ENCODE data around the gene PID1.

Gene PID1

DNA sequence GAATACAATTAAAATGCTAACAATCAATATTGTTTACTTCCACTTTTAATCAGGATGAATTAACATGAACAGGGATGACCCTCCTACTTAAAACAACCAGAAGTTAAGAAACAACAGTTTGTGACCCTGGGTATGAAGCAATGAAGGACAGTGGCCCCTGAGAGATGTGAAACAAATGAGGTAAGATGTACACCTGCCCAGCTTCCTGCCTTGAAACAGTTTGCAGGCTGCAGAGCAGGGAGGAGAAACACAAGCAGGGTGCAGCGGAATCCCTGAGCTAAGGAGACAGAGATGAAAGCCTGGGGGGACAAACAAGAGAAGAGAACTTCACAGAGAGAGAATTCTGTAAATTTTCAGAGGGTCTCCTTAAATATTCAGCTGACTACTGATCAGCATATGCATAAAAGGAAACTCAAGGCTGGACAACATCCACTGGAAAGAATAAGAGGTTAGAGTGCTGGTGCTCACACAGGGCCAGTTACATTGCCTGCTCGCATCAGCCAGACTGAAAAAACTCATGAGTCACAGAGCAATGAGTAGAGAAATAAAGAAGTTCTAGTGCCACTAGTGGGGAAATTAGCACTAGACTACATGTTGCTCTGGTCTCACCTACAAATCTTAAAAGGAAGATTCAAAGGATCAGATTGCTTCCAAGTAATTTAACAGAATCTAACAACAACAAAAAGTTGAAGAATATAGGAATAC, 106.4 kb downstream of the PID1 start:
- no peak for DNase-seq (ENCODE audit: low spot score)

DNA sequence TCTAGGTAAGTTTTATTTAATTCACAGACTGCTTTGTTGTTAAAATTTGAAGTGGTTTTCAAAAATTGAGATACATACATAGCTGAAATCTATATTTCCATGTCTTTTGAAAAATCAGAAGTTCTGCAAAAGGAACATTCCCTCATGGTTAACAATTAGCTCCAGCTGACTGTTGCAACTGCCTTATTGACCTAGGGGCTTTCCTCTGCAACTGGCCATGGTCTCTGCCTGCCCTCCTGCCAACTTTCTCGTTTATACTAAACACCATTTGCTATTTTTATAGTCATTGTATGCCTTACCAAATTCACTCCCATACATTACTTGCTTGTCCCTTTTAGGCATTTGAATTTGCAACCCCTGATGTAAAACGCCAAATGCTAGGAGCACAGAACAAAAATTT, 107.2 kb downstream of the PID1 start:
- DNase-seq (ENCODE audit: low spot score): no peak

DNA sequence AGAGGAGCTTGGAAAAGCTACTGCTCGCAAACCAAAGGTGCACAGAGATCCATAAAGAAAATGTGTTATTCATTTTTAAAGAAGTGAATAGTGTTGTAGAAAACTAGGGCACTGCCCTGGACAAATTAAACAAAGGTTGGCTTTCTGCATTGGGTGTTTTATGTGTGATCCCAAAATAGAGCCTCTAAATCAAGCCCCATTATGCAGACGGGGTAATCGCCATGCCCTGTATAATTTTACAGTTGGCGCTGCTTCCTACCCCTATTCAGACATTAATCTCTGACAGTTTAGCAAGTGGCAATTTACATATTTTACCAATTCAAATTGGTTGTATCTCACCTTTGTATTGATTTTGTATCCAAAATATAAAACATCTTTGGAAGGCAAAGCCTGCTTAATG, 109.1 kb downstream of the PID1 start:
- no peak for DNase-seq (ENCODE audit: low spot score)

DNA sequence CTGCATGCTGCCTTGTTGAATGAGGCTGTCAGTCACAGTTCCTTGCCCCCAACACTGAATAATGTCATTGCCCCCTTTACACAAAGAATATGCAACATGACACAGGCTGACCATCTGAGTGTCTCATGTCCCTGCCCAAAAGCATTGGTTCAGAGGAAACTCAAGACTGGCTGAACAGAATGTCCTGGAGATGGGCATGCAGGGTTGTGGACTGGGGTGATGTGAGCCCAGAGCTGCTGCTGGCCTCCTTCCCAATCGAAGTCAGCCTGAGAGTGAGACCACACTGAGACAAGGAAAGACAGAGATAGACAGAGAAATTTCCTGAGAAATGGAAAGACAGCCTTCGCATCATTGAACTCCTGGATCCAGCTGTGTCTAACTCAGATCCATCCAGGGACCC, 110.1 kb downstream of the PID1 start:
- no peak for DNase-seq (ENCODE audit: low spot score)

DNA sequence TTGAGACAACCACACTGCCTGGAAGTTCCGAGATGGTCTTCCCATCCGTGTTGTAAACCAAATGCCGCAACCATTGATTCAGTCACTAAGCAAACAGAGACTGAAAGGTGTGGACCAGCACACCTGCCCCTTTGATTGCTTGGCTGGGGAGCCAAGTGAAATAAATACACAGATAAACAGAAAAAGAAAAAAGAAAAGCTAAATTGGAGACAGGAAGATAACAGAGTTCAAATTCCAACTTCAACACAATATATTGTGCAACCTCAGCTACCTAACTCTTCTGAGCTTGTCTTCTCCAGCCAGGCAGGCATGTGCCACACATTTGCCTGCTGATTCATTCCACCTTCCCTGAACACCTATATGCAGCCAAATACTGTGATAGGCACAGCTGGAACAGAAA, 110.9 kb downstream of the PID1 start:
- no peak for DNase-seq (ENCODE audit: low spot score)

DNA sequence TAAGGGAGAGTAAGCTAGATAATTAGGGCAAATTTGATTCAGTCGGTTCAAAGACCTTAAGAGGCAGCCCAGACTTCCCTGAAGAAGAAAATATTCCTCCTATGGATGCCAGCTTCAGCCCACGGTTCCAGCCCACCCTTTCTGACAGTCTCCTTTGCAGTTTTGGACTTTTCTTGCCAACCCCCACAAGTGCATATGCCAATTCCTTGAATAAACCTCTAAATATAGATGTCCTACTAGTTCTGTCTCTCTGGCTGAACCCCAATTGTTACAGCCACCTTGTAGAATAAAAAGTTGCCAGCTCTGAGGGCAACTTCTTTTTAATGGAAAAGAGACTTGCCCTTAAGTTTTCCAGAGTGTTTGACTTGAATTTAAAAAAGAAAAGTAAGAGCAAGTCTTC, 111.7 kb downstream of the PID1 start:
- no peak for DNase-seq (ENCODE audit: low spot score)

DNA sequence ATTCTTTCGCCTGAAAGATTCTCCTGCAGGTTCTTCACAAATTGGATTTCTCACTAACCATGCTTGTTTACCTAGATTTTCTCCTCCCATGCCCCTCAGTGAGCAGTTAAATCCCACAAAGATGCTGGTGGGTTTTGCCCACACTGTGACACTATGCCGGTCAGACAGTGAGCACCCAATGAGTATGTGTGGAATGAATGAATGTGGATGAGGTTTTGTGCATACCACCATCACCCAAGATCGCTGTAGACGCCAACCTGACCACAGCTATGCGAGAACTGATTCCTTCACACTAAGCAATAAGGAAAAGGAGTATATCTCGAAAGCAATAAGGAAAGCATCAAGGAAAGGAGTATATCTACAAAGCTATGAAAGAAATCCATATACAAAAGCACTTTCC, 116.7 kb downstream of the PID1 start:
- no peak for DNase-seq (ENCODE audit: low spot score)

DNA sequence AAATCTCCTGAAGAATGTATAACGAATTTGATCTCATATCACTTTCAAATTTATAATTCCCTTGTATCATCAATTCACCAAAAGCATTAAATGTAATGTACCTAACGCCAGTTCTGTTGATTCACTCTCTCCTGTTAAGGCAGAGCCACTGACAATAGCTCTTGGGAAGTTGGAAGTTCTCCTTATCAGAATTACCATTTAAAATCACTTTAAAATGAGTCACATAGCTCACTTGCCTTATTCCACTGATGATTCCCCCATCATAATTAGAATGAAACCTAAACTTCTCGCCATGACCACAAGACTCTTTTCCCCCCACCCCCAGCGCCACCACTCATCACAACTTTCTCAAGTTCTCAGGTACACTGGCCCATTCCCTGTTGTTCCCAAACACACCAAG, 117.1 kb downstream of the PID1 start:
- DNase-seq (ENCODE audit: low spot score): no peak

DNA sequence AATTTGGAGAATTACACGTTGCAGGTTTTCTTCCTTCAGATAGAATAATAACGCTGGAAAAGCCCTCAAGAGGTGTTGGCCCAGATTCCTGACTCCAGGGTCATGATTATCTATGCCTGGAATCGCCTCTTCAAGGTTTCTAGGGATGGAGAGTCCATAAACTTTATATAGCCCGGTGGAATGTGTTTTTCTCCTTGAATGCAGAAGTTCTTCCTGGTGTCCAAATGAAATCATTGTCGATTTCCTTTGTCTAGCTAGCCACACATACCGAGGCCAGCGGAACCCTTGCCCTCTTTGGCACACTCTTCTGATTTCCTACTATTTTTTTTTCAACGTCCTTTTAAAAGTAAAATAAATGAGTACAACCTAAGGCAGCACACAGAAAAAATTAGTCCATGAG, 117.8 kb downstream of the PID1 start:
- DNase-seq (ENCODE audit: low spot score): no peak

DNA sequence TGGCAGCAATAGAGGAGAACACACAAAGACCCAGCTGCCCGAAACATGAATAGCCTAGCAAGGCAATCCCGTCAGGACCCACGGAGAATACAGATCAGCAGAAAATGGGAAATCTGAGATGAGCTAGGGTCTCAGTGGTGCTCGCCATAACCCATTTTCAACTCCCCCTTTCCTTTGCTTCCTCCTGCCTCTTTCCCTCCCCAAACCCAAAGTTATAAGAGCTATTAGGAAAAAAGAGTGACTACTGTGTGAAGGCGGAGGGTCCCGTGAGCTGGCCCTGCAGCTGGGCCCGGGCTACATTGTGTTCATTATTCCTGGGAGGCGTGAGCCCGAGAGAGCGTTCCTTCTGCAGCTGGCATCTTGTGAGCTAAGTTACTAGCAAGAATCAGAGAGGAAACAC, 118.4 kb downstream of the PID1 start:
- no peak for DNase-seq (ENCODE audit: low spot score)

DNA sequence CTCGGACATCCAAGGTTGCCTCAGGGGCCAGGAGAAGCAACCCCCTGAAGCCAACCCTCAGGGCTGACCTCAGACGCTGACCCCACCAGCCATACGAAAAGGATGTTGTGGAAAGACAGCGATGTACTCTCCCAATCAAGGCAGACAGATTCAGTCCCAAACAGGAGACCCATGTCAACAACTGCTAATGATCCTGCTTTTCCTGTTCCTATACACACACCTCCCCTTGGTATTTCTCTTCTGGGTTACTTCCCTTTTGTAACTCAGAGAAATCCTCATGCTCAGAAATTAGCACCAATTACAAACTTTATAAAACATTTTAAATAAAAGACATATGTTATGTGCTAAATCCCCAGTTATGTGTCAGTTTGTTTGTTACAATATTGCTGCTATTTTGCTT, 120.8 kb downstream of the PID1 start:
- DNase-seq (ENCODE audit: low spot score): no peak

DNA sequence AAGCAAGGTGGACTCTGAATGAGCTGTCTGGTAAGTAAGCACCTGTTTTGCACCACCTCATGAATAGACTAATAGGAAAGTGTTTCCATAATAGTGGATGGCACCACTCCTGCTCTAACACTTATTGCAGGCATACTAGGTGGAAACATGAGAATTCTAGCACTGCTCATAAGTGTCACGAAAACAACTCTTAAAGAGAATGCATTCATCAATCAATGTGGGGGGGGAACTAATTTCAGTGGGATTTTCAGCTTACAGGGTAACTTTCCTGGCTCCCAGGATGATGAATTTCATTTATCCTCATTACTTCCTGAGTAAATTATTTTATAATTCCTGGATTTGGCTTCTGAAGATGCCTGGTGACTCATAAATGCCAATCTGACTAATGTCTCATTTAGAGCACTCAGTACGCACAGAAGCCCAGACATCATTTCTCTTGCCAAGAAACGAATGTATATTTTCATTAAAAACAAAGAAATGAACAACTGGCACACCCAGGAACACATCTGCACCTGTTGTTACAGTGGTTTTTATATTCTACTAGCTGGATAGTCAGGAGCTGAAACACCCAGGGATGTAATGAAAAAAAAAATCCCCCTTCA, 129.6 kb downstream of the PID1 start:
- DNase-seq (ENCODE audit: low spot score): no peak

DNA sequence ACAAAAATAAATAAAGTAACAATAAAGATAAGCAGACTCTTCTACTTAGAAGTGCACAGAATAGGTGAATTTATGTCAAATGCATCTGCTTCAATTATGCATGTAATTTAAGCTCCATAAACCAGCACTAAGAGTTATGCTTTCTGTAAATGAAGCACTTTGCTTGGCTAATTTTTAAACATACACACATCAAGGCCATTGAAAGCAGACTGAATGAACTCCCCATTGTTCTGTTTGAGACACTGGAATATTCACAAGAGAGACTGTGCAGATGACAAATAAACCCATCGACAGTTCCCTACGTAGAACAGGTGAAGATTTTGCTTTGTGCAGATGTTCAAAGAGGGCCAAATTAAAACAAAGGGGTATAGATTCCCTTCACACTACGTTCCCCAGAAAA, 133.4 kb downstream of the PID1 start:
- DNase-seq (ENCODE audit: low spot score): no peak

DNA sequence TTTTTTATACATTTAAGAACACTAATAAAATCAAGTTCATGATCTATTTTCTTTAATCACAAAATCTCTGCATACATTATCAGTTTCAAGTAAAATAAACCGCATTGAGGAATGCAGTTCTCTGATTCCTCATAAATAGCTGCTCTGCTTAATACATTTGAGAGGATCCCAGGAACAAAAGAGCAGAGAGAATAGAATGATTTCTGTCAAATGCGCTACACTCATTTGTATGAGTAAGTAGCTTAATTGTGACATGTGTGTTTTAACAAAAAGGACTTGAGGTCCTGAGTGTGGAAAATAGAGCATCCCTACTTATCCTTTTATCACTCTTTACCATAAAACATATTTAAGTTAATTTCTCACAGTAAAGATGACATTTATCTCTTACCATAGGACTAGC, 134.0 kb downstream of the PID1 start:
- DNase-seq (ENCODE audit: low spot score): no peak

DNA sequence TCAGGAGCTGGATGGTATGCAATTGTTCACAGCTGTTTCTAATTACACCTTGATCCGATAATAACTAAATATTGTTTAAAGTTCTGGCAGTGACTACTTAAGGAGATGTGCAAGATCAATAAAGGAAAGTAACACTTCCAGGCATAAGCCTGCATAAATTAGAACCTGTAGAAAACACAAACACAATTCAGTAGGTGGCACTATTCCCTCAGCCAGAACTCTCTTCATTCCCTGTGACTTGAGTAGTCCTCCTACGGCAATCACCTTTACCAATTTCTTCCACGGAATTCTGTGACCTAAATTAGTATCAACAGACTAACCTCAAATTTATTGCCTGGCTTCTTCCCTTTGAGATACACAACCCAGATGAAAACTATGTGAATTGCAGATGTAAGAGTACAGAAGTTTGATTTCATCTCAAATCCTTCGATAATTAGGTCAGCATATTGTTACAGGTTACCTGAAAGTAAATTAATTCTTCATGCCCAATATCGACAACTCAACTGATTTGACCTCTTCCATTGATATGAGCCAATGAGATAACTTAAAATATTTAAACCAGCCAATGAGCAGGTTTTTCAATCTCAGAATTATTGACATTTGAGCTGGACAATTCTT, 137.8 kb downstream of the PID1 start:
- DNase-seq (ENCODE audit: low spot score): no peak

DNA sequence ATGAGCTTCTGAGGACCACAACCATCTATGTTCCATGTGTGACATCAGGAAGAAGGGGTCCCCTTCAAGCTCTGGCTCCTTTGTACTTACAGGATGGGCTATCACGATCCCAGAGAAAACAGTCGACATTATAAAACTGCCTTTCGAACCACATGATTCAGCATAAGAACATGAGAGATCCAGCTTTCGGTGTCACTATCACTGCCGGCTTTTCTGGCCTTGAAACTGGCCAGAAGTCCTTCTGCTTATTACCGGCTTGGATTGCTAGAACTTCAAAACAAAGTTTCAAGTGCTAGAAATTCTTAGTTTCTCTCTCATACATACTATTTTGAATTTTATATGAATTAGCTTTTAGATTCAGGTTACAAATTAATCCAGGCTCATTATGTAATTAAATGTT, 138.9 kb downstream of the PID1 start:
- DNase-seq (ENCODE audit: low spot score): no peak

DNA sequence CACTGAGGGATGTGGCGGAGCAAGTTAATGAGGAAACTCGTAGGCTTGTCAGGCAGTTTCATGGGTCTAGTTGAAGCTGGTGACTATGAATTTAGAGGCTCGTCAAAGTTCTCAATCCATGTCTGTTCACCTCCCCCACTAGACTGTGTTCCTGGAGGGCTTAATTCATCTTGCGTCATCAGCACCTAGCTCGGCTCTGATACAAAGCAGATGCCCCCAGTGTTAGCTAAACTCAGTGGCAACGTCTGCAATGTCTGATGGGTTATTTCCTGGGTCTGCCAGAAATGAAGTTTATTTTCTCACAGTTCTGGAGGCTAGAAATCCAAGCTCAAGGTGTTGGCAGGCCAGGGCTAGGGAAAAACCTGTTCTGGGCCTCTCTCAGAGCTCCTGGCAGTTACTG, 140.6 kb downstream of the PID1 start:
- DNase-seq (ENCODE audit: low spot score): no peak

DNA sequence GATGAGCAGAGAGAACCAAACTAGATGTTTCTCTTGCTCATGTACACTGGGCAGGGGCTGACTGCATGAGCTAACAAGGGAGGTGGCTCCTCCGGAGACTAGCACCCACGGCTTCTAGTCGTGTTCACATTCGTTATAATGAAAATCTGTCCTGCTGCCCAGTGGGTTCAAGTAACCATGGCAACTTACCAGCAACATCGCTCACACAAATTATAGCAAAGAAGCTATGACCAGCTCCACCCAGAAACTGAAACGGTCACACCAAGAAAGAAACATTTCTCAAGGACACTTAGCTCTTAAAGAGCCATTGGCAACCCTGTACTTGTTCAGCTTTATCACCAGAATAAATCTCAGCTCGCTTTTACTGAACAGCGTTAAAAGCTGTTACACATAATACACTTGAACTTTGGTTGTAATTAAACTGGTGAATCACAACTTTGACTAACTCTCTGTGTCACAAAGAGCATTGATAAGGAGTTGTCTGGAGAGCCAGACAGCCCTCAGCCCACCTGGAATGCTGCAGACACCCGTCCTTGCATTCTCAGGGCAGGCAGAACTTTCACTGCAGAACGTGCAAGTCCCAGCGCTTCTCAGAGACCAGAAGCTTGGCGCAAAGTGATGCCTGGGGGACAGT, 141.2 kb downstream of the PID1 start:
- no peak for DNase-seq (ENCODE audit: low spot score)

DNA sequence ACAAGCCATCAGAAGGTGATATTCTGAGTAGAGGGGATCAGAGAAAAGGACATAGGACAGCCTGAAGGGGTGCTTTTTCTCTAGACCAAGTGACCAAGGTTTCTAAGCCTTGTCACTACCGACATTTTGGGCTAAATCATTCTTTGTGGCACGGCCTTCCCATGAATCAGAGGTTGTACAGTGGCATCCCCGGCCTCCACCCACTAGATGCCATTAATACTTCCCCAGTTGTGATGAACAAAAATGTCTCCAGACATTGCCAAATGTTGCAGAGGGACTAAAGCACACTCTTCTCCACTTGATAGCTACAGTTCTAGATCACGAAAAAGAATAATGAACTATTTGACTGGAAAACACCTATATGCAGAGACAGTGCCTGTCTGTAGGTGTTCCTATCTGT, 143.6 kb downstream of the PID1 start:
- DNase-seq (ENCODE audit: low spot score): no peak

DNA sequence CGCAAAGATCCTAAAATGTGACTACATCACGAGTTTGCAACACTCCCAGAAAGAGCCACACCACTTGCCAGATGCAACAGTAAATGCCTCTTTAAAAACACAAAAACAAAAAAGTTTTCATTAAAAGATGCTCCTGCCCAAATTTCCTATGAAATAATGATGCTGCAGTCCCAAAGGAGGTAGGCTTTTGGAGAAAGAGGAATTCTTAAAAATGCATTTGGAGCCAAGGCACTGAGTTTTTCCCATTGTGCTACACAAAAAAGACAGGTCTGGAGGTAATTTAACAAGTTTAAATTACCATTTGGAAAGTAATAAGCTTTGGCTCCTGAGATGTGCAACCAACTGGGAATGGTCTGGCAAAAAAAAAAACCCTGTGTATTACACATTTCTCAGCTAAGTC, 145.0 kb downstream of the PID1 start:
- DNase-seq (ENCODE audit: low spot score): no peak

DNA sequence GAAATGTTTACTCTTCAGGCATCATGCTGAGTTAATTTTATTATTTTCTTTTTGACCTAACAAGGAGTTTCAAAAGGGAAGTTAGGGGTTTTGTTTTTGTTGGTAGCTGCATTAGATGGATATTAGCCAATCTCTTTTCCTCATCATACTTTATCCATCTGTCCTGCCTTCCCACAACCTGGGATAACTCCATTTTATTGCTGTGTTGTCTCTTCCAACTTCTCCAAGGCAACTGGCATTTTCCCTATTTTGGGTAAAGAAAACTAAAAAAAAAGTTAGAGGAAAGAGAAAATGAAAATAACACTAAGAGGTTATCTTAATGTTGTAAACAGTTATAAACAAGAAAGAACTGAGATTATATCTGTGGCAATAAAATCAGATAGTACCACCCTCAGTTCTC, 147.0 kb downstream of the PID1 start:
- DNase-seq (ENCODE audit: low spot score): no peak

DNA sequence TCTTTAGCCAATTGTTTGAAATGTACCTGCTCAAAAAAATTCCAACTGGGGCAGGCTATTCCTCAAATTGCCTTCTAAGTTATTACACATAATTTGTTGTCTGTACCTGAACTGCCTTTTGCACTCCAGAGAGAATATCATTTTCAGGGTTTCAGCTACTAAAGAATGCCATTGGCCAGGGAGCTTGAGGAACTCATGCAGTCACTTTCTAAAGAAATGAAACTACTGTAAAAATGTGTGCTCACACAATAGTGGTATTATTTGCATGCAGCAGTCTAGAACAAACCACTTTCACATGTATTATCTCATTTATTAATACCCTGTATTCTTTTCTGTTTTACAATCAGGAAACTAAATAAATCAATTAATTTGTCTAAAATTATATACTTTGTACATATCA, 152.2 kb downstream of the PID1 start:
- DNase-seq (ENCODE audit: low spot score): no peak

DNA sequence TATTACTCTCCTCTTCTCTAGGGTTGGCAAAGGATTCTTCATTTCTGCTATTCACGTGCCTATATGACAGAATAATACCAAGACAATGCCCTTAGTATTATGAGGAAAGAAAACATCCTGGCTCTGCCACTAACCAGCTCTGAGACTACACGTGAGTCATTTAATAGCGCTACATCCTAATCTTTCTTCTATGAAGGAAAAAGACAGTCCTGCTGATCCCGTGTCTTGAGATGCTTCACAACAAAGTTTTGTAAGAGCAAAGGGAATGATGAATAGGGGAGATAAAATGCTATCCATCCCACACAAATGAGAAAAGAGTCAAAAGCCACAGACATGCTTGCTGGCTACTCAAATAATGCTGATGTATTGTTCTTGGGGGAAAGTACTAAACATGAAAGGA, 152.8 kb downstream of the PID1 start:
- no peak for DNase-seq (ENCODE audit: low spot score)

DNA sequence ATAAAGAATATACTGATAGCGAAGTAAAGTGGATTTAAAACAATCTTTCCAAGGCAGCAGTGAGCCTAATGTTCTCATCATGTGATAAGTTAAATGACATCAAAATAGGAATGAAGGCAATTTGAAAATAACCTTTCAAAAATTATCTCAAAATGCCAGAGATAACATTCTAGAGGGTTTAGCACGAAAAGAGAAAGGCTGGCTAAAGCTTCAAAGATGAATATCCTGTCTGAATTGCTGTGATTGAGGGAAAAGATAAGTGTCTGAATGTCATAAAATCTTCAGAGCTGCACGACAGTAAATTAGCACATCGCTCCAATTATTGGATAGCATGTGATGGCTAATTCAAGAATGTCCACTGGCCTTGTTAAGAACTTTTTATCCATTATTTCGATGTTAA, 159.3 kb downstream of the PID1 start:
- no peak for DNase-seq (ENCODE audit: low spot score)

Data from D341Med (cell line).